SIG-M5 treated with dmso at 0.1 percent for 504 hours (cell line): ENCODE results near the gene FZD10.

Experiments used
- DNase-seq: peaks from one replicate; lab custom pipeline; 2025; ENCODE audit not compliant: unreplicated experiment; lab: John Stamatoyannopoulos, UW

The FZD10 gene

GRCh38 chr12:130177635-130178242, 15.5 kb downstream of the FZD10 start:
- DNase-seq, result no peak

- no peak for DNase-seq
Measured at GRCh38 chr12:130178282-130178681, 16.0 kb downstream of the FZD10 start.

- DNase-seq, result peak; percentile 34
Measured at GRCh38 chr12:130179191-130179590, 16.9 kb downstream of the FZD10 start.

GRCh38 chr12:130179621-130180020, 17.4 kb downstream of the FZD10 start:
- DNase-seq, result no peak

GRCh38 chr12:130181211-130181610, 18.9 kb downstream of the FZD10 start:
- no peak for DNase-seq

- no peak for DNase-seq
Measured at GRCh38 chr12:130183585-130184370, 21.5 kb downstream of the FZD10 start.

- DNase-seq, result no peak
Measured at GRCh38 chr12:130184404-130185090, 22.3 kb downstream of the FZD10 start.

GRCh38 chr12:130185455-130186391, 23.5 kb downstream of the FZD10 start:
- no peak for DNase-seq

GRCh38 chr12:130186651-130187268, 24.5 kb downstream of the FZD10 start:
- DNase-seq, result no peak

- DNase-seq, result no peak
Measured at GRCh38 chr12:130192642-130193345, 30.5 kb downstream of the FZD10 start.

GRCh38 chr12:130194154-130194553, 31.9 kb downstream of the FZD10 start:
- no peak for DNase-seq

GRCh38 chr12:130195369-130195768, 33.1 kb downstream of the FZD10 start:
- DNase-seq, result no peak

GRCh38 chr12:130195776-130196175, 33.5 kb downstream of the FZD10 start:
- DNase-seq, result no peak

GRCh38 chr12:130196827-130197226, 34.6 kb downstream of the FZD10 start:
- no peak for DNase-seq

- no peak for DNase-seq
Measured at GRCh38 chr12:130198026-130198662, 35.9 kb downstream of the FZD10 start.

- no peak for DNase-seq
Measured at GRCh38 chr12:130198663-130199060, 36.4 kb downstream of the FZD10 start.

- no peak for DNase-seq
Measured at GRCh38 chr12:130199581-130200390, 37.5 kb downstream of the FZD10 start.

- DNase-seq, result no peak
Measured at GRCh38 chr12:130200445-130200844, 38.2 kb downstream of the FZD10 start.

GRCh38 chr12:130201037-130201436, 38.8 kb downstream of the FZD10 start:
- no peak for DNase-seq
